H1 (cell line): Measurements from ENCODE around the gene ENOX2. TPM values are rescaled to one million over a fixed set of nuclear protein-coding genes. Genes with fewer than 3 reads are reported as not detected.

Experiments
- CTCF ChIA-PET: fragments of 300-600 bp; sonication (Branson Sonifier 250); formaldehyde crosslinking; loops from one replicate; lab custom pipeline; 2021; ENCODE audit not compliant: partially characterized antibody; lab: Charles Lee
- POLR2A ChIA-PET: fragments of 300-600 bp; sonication (Branson Sonifier 250); formaldehyde crosslinking; loops from one replicate; lab custom pipeline; 2021; ENCODE audit warnings: inconsistent platforms; ENCODE audit not compliant: partially characterized antibody; lab: Charles Lee
- DNase-seq, 2 experiments: peaks; one replicate each; pipeline versions ENCODE4 v3.0.0 to v3.0.0-alpha.2; 2010 to 2022; ENCODE audit warnings: low spot score in 2 of 2, low read depth in 1 of 2, mixed read lengths in 1 of 2
- FAIRE-seq: peaks from 2 replicates; lab custom pipeline; 2011; peaks lifted over from hg19 to GRCh38; lab: Jason Lieb, UNC
- H2AFZ ChIP-seq: 2 replicates; pipeline ENCODE4 v1.8.1; 2012; ENCODE audit warnings: low read length, inconsistent platforms
- H2AK5ac ChIP-seq: 2 replicates; pipeline ENCODE4 v1.6.1; 2013; ENCODE audit warnings: low read depth, low read length
- H2BK120ac ChIP-seq: replicated peaks from 2 replicates; pipeline ENCODE3; 2013; ENCODE audit warnings: low read depth, low read length, inconsistent platforms
- H2BK12ac ChIP-seq: 2 replicates; pipeline ENCODE4 v1.6.1; 2013; ENCODE audit warnings: low read depth, low read length
- H2BK15ac ChIP-seq: 2 replicates; pipeline ENCODE4 v1.6.1; 2013; ENCODE audit warnings: low read length
- H2BK20ac ChIP-seq: 2 replicates; pipeline ENCODE4 v1.6.1; 2013; ENCODE audit warnings: low read length
- H2BK5ac ChIP-seq: 2 replicates; pipeline ENCODE4 v1.6.1; 2013; ENCODE audit warnings: low read depth, low read length
- H3K14ac ChIP-seq: 2 replicates; pipeline ENCODE4 v1.6.1; 2013; ENCODE audit warnings: inconsistent platforms; ENCODE audit not compliant: insufficient read length
- H3K18ac ChIP-seq: 2 replicates; pipeline ENCODE4 v1.6.1; 2013; ENCODE audit warnings: low read length; ENCODE audit errors: extremely low read depth
- H3K23ac ChIP-seq: 2 replicates; pipeline ENCODE4 v1.6.1; 2013; ENCODE audit warnings: inconsistent platforms; ENCODE audit not compliant: insufficient read length
- H3K23me2 ChIP-seq: 2 replicates; pipeline ENCODE4 v1.6.1; 2013; ENCODE audit warnings: low read depth, low read length
- H3K27ac ChIP-seq: 2 replicates; pipeline ENCODE4 v1.6.1; 2011; ENCODE audit warnings: low read depth, low read length, inconsistent platforms
- H3K27me3 ChIP-seq, 4 experiments: replicated peaks in 1 of 4; 1 replicate in 1 of 4; 2 replicates in 3 of 4; pipeline versions ENCODE4 v1.6.1 to v1.8.1; 2011 to 2013; ENCODE audit warnings: low read length in 3 of 4, mild to moderate bottlenecking in 3 of 4, inconsistent platforms in 2 of 4, mixed read lengths in 2 of 4, moderate library complexity in 1 of 4; ENCODE audit not compliant: control insufficient read depth in 3 of 4, insufficient read depth in 3 of 4; ENCODE audit errors: extremely low read depth in 1 of 4
- H3K36me3 ChIP-seq, 4 experiments: 2 replicates each; pipeline versions ENCODE4 v1.6.1 to v1.8.1; 2011 to 2013; ENCODE audit warnings: mild to moderate bottlenecking in 4 of 4, low read length in 3 of 4, moderate library complexity in 2 of 4, control low read depth in 1 of 4, inconsistent platforms in 1 of 4; ENCODE audit not compliant: insufficient read depth in 4 of 4, control insufficient read depth in 2 of 4
- H3K4ac ChIP-seq: replicated peaks from 2 replicates; pipeline ENCODE3; 2013; ENCODE audit warnings: low read length, low read depth, mixed read lengths, inconsistent platforms; ENCODE audit not compliant: insufficient read length
- H3K4me1 ChIP-seq, 4 experiments: replicated peaks in 1 of 4; 1 replicate in 1 of 4; 2 replicates in 3 of 4; pipeline versions ENCODE4 v1.6.1 to v1.8.1; 2011 to 2013; ENCODE audit warnings: low read length in 3 of 4, inconsistent platforms in 2 of 4, mixed read lengths in 1 of 4; ENCODE audit not compliant: insufficient read depth in 4 of 4, control insufficient read depth in 3 of 4
- H3K4me2 ChIP-seq, 2 experiments: 2 replicates each; pipeline versions ENCODE4 v1.6.1 to v1.8.1; 2011 to 2013; ENCODE audit warnings: low read depth in 2 of 2, low read length in 2 of 2, control low read depth in 1 of 2, inconsistent platforms in 1 of 2, mild to moderate bottlenecking in 1 of 2; ENCODE audit not compliant: insufficient read depth in 1 of 2
- H3K4me3 ChIP-seq, 4 experiments: fragments of 200-600, 300-600 bp in 1 of 4; sonication (generic), shearing (Covaris generic), sonication (Bioruptor Twin) in 1 of 4; 2 replicates each; pipeline versions ENCODE4 v1.5.1 to v1.8.1; 2011 to 2016; ENCODE audit warnings: low read length in 4 of 4, low read depth in 3 of 4, control low read depth in 2 of 4, inconsistent platforms in 2 of 4, mild to moderate bottlenecking in 2 of 4, mixed read lengths in 1 of 4, moderate library complexity in 1 of 4; ENCODE audit not compliant: insufficient read depth in 2 of 4; ENCODE audit errors: extremely low read depth in 1 of 4
- H3K56ac ChIP-seq: replicated peaks from 2 replicates; pipeline ENCODE3; 2013; ENCODE audit warnings: low read depth, mild to moderate bottlenecking, mixed read lengths, low read length, inconsistent platforms; ENCODE audit not compliant: insufficient read length
- H3K79me1 ChIP-seq: 2 replicates; pipeline ENCODE4 v1.6.1; 2013; ENCODE audit warnings: low read depth, low read length, control low read depth
- H3K79me2 ChIP-seq, 2 experiments: 2 replicates each; pipeline versions ENCODE4 v1.6.1 to v1.8.1; 2012 to 2013; ENCODE audit warnings: low read length in 2 of 2, mild to moderate bottlenecking in 2 of 2, inconsistent platforms in 1 of 2; ENCODE audit not compliant: insufficient read depth in 2 of 2, control insufficient read depth in 1 of 2
- H3K9ac ChIP-seq, 4 experiments: replicated peaks in 1 of 4; 1 replicate in 1 of 4; 2 replicates in 3 of 4; pipeline versions ENCODE4 v1.6.1 to v1.8.1; 2011 to 2013; ENCODE audit warnings: low read depth in 3 of 4, low read length in 3 of 4, control low read depth in 2 of 4, mild to moderate bottlenecking in 2 of 4, moderate library complexity in 2 of 4, inconsistent platforms in 1 of 4; ENCODE audit errors: extremely low read depth in 1 of 4
- H3K9me3 ChIP-seq, 2 experiments: 2 replicates each; pipeline versions ENCODE4 v1.6.1 to v1.8.1; 2012 to 2013; ENCODE audit warnings: mild to moderate bottlenecking in 2 of 2, moderate library complexity in 2 of 2, control low read depth in 1 of 2, inconsistent platforms in 1 of 2, low read depth in 1 of 2, low read length in 1 of 2, mixed read lengths in 1 of 2; ENCODE audit not compliant: insufficient read depth in 2 of 2
- H4K20me1 ChIP-seq, 2 experiments: replicated peaks in 1 of 2; 2 replicates each; pipeline versions ENCODE3 to v1.8.1; 2011 to 2013; ENCODE audit warnings: inconsistent platforms in 2 of 2, low read length in 2 of 2, mild to moderate bottlenecking in 1 of 2; ENCODE audit not compliant: insufficient read depth in 2 of 2, control insufficient read depth in 1 of 2
- H4K5ac ChIP-seq: 2 replicates; pipeline ENCODE4 v1.6.1; 2013; ENCODE audit warnings: low read length, low read depth, mixed read lengths, inconsistent platforms; ENCODE audit not compliant: insufficient read length
- H4K8ac ChIP-seq: 2 replicates; pipeline ENCODE4 v1.8.0; 2013; ENCODE audit warnings: mild to moderate bottlenecking, moderate library complexity, low read length, inconsistent platforms; ENCODE audit not compliant: insufficient read depth; ENCODE audit errors: extremely low read depth
- H4K91ac ChIP-seq: replicated peaks from 2 replicates; pipeline ENCODE3; 2013; ENCODE audit warnings: low read length, mixed read lengths, inconsistent platforms; ENCODE audit not compliant: insufficient read length
- ASH2L ChIP-seq: fragments of 200-600, 300-600 bp; sonication (generic); IDR thresholded peaks from one replicate; pipeline ENCODE4 v1.7.1; 2017; ENCODE audit warnings: low read length
- BACH1 ChIP-seq: IDR thresholded peaks from 2 replicates; pipeline ENCODE4 v1.6.1; 2012; ENCODE audit warnings: low read length, improper control_type of control experiment
- CHD1 ChIP-seq: IDR thresholded peaks from 2 replicates; pipeline ENCODE4 v1.6.1; 2012; ENCODE audit warnings: low read depth, low read length, improper control_type of control experiment
- FOSL1 ChIP-seq: IDR thresholded peaks from 2 replicates; pipeline ENCODE4 v1.6.1; 2011; ENCODE audit warnings: mild to moderate bottlenecking, low read depth, low read length, moderate library complexity; ENCODE audit not compliant: insufficient read depth
- JUND ChIP-seq: IDR thresholded peaks from 2 replicates; pipeline ENCODE4 v1.6.1; 2011; ENCODE audit warnings: mild to moderate bottlenecking, improper control_type of control experiment, low read length
- RBBP5 ChIP-seq: IDR thresholded peaks from 2 replicates; pipeline ENCODE4 v1.7.1; 2012; ENCODE audit warnings: low read depth, mild to moderate bottlenecking, inconsistent platforms, low read length, moderate library complexity, borderline replicate concordance
- SIN3A ChIP-seq, 2 experiments: IDR thresholded peaks in 1 of 2; conservative IDR thresholded peaks in 1 of 2; 2 replicates each; pipeline ENCODE4 v1.6.1; 2011 to 2012; ENCODE audit warnings: low read length in 2 of 2, improper control_type of control experiment in 1 of 2, low read depth in 1 of 2, mild to moderate bottlenecking in 1 of 2
- TAF1 ChIP-seq: IDR thresholded peaks from 2 replicates; pipeline ENCODE4 v1.6.1; 2011; ENCODE audit warnings: mild to moderate bottlenecking, low read depth, low read length
- WGBS, 2 experiments: shearing (Covaris generic) in 1 of 2; methylation state at CpG; one replicate each; pipeline versions ENCODE4 v1.1.6 to v1.1.7; 2013 to 2015; ENCODE audit warnings: low lambda C conversion rate in 2 of 2, mixed read lengths in 2 of 2, inconsistent platforms in 1 of 2, low coverage in 1 of 2, missing lambda C conversion rate in 1 of 2; ENCODE audit not compliant: insufficient replicate concordance in 2 of 2, insufficient coverage in 1 of 2, insufficient read length in 1 of 2; ENCODE audit errors: extremely low coverage in 1 of 2, missing lambda C conversion rate in 1 of 2; 5-methylcytosine and 5-hydroxymethylcytosine counted together
- polyA plus RNA-seq, 7 experiments: library from polyadenylated mRNA; depleted of rRNA in 3 of 7; stranded (reverse) in 5 of 7; unstranded in 2 of 7; fragments of >200 nt in 5 of 7; fragments of 200-250 nt in 2 of 7; gene quantifications; 1 replicate in 5 of 7; 2 replicates in 1 of 7; 4 replicates in 1 of 7; pipeline versions ENCODE4 v1.2.1 to v1.2.3, GENCODE V29; 2011 to 2013; ENCODE audit warnings: missing spikeins in 2 of 7, mixed read lengths in 2 of 7
- total RNA-seq: library from RNA; stranded (reverse); fragmentation: NEBNext Ultra II Directional; extraction: Animal tissue kit (Norgen Biotek cat#: 25700); gene quantifications from 2 replicates; pipeline ENCODE4 v1.2.1, GENCODE V29; 2021

Gene ENOX2
- total and polyA plus RNA-seq, 2 of the 8 experiments (the other 6 are each of a cell fraction or from before 2014, with no cell fraction given): 4.5 to 12.3 TPM

DNA sequence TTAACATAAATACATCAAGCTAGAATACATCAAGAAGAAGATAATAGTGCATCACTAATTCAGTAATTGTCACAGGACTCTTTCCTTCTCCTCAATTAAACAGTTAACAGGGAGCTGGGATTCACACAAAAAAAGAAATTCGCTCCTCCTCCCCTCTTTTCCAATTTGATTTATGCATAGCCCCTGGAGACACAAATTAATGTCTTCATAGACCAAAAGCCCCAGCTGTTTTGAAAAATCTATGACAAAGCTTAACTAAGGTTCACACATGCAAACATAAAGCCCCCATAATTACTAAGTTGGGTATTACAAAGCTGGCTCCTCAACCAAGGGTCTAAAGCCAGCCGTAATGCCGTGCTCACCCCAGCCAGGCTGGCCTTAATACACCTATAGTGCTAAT, 61.2 kb downstream of the ENOX2 start:
- WGBS, 2 experiments: 100% methylated on average over 2 of the region's 3 CpGs; no CpG with 5 or more reads in 1 of the 2 experiments
- Histone ChIP-seq H2BK20ac (no peak overlapping the region), H3K56ac (no peak overlapping the region), H2BK5ac (no peak overlapping the region), H2BK12ac (no peak overlapping the region), H3K36me3 (no peaks in the 10 kb centered on the region), H3K23ac (no peak overlapping the region), H3K14ac (no peak overlapping the region), H2BK15ac (no peak overlapping the region), H3K27ac (no peak overlapping the region), H4K91ac (no peak overlapping the region), H3K27me3 (no peaks in the 10 kb centered on the region), H2BK120ac (no peak overlapping the region), H4K8ac (no peak overlapping the region), H3K23me2 (no peaks in the 10 kb centered on the region), H3K9ac (no peak overlapping the region), H3K4me3 (no peak overlapping the region), H3K79me2 (no peaks in the 10 kb centered on the region), H3K9me3 (no peaks in the 10 kb centered on the region), H3K4ac (no peak overlapping the region), H3K79me1 (no peaks in the 10 kb centered on the region), H3K4me2 (no peak overlapping the region), H2AFZ (no peak overlapping the region), H2AK5ac (no peak overlapping the region), H4K5ac (no peak overlapping the region), H3K4me1 (no peaks in the 10 kb centered on the region), H4K20me1 (no peaks in the 10 kb centered on the region), H3K18ac (no peak overlapping the region)
- DNase-seq (no peak), FAIRE-seq (no peak)
- POLR2A ChIA-PET: no interaction called here
- no peak for TF ChIP-seq JUND
- no peak for TF ChIP-seq BACH1
- no peak for TF ChIP-seq TAF1
- no peak for TF ChIP-seq SIN3A (conservative IDR thresholded peaks at IDR 0.05 in 1 of 2, IDR thresholded peaks at IDR 0.05 in 1 of 2; ENCODE audit: low read depth in 1 of 2, low read length in 2 of 2)
- no peak for TF ChIP-seq FOSL1
- TF ChIP-seq RBBP5: no peak
- TF ChIP-seq ASH2L: no peak
- no peak for TF ChIP-seq CHD1
- CTCF ChIA-PET: interaction anchor here (0.7 to 1.1 kb wide), 2 partner anchors 9 to 13 kb away, joined by 3 read pairs; no protein-coding TSS in a partner anchor
